ENCODE measurements around the gene LRRFIP2. TPM values are rescaled to one million over a fixed set of nuclear protein-coding genes. Genes with fewer than 3 reads are reported as not detected.

LRRFIP2 gene
- total RNA-seq, 1 donor from 2014 or later = 32.6 TPM

- intact Hi-C loops (cut with micrococcal nuclease) = no loop called here
Observed at GRCh38 chr3:37026851-37027250, 147.5 kb downstream of the LRRFIP2 start.

GRCh38 chr3:37025561-37026335, 148.6 kb downstream of the LRRFIP2 start:
- intact Hi-C loops (cut with micrococcal nuclease) = no loop called here

- intact Hi-C loops (cut with micrococcal nuclease) = loop anchor here (1.0 kb wide), 1 partner anchor 188 kb away; no protein-coding TSS in a partner anchor
Observed at GRCh38 chr3:37024820-37025405, 149.5 kb downstream of the LRRFIP2 start.

- intact Hi-C loops (cut with micrococcal nuclease) = loop anchor here (1.0 kb wide), 1 partner anchor 189 kb away; no protein-coding TSS in a partner anchor
Observed at GRCh38 chr3:37024092-37024491, 150.3 kb downstream of the LRRFIP2 start.

- intact Hi-C loops (cut with micrococcal nuclease) = no loop called here
Observed at GRCh38 chr3:37017683-37018082, 156.7 kb downstream of the LRRFIP2 start.

GRCh38 chr3:37016903-37017302, 157.5 kb downstream of the LRRFIP2 start:
- intact Hi-C loops (cut with micrococcal nuclease) = no loop called here

- intact Hi-C loops (cut with micrococcal nuclease) = no loop called here
Observed at GRCh38 chr3:37015642-37016041, 158.7 kb downstream of the LRRFIP2 start.

- intact Hi-C loops (cut with micrococcal nuclease) = no loop called here
Observed at GRCh38 chr3:37014620-37015019, 159.8 kb downstream of the LRRFIP2 start.

Other genes starting within 250 kb of the LRRFIP2 start
- gene TRANK1, start 229.5 kb downstream of the LRRFIP2 start, total RNA-seq = 53.0 and 59.1 TPM in 2 replicates
- 16.8 and 21.8 TPM in 2 replicates for gene EPM2AIP1, start 181.5 kb downstream of the LRRFIP2 start, total RNA-seq
- 40.9 and 43.2 TPM in 2 replicates for gene MLH1, start 181.1 kb downstream of the LRRFIP2 start, total RNA-seq
- gene GOLGA4, start 68.7 kb upstream of the LRRFIP2 start, total RNA-seq = 51.3 and 52.7 TPM in 2 replicates